K562 (cell line): ENCODE measurements around the gene FETUB. TPM values are rescaled to one million over a fixed set of nuclear protein-coding genes. Genes with fewer than 3 reads are reported as not detected.

Experiments
- ATAC-seq: fragments of 200-7000 bp; cut with Tn5 transposase; 3 replicates; pipeline ENCODE4 v1.9.1; 2020; ENCODE audit warnings: moderate library complexity
- BruUV-seq: library from RNA; stranded (reverse); fragments of 400-500 nt; replicated peaks from 2 replicates; lab custom pipeline; 2021; lab: Mats Ljungman, UMichigan
- CTCF ChIA-PET: fragments of 300-600 bp; formaldehyde crosslinking; extraction: SDS; loops from one replicate; lab custom pipeline; 2021; ENCODE audit warnings: low intra/inter-chr PET ratio; lab: Yijun Ruan, JAX
- POLR2A ChIA-PET: fragments of 300-600, 350-650 bp; sonication (Branson Sonifier 250); formaldehyde crosslinking; extraction: SDS; loops from one replicate; lab custom pipeline; 2021; ENCODE audit warnings: antibody characterized with exemption, inconsistent platforms; lab: Yijun Ruan, JAX
- DNase-seq, 4 experiments: peaks; one replicate each; pipeline versions ENCODE4 v3.0.0 to v3.0.0-alpha.2; 2011 to 2018; ENCODE audit warnings: low spot score in 3 of 4, mixed read lengths in 3 of 4; ENCODE audit errors: extremely low read depth in 1 of 4
- FAIRE-seq: peaks from 2 replicates; lab custom pipeline; 2011; peaks lifted over from hg19 to GRCh38; lab: Jason Lieb, UNC
- H2AFZ ChIP-seq: 2 replicates; pipeline ENCODE4 v1.6.0; 2011; ENCODE audit warnings: low read depth, low read length, control low read depth, inconsistent platforms
- H3K27ac ChIP-seq: fragments of 200-600 bp; 3 replicates; pipeline ENCODE4 v1.8.0; 2011; ENCODE audit warnings: low read depth, mild to moderate bottlenecking, control low read depth, inconsistent platforms, low read length, moderate library complexity, mixed read lengths; ENCODE audit errors: extremely low read depth
- H3K27me3 ChIP-seq, 2 experiments: fragments of 300-600 bp in 1 of 2; 2 replicates in 1 of 2; 3 replicates in 1 of 2; pipeline versions ENCODE4 v1.6.0 to v1.8.0; 2011; ENCODE audit warnings: inconsistent platforms in 2 of 2, low read length in 2 of 2, mild to moderate bottlenecking in 1 of 2, mixed read lengths in 1 of 2, moderate library complexity in 1 of 2; ENCODE audit not compliant: control insufficient read depth in 2 of 2, insufficient read depth in 2 of 2
- H3K36me3 ChIP-seq: fragments of 300-600 bp; 3 replicates; pipeline ENCODE4 v1.8.0; 2011; ENCODE audit warnings: mild to moderate bottlenecking, low read length, inconsistent platforms; ENCODE audit not compliant: control insufficient read depth, insufficient read depth
- H3K4me1 ChIP-seq, 2 experiments: fragments of 200-600 bp in 1 of 2; replicated peaks in 1 of 2; 2 replicates in 1 of 2; 3 replicates in 1 of 2; pipeline versions ENCODE4 v1.5.1 to v1.8.0; 2011; ENCODE audit warnings: inconsistent platforms in 2 of 2, low read length in 2 of 2, mild to moderate bottlenecking in 1 of 2, mixed read lengths in 1 of 2, moderate library complexity in 1 of 2; ENCODE audit not compliant: control insufficient read depth in 2 of 2, insufficient read depth in 2 of 2
- H3K4me2 ChIP-seq: 2 replicates; pipeline ENCODE4 v1.6.1; 2011; ENCODE audit warnings: low read length, control low read depth, inconsistent platforms, mixed read lengths; ENCODE audit not compliant: insufficient read depth
- H3K4me3 ChIP-seq: fragments of 200-600 bp; sonication (generic), shearing (Covaris generic); 2 replicates; pipeline ENCODE4 v1.5.1; 2016; ENCODE audit warnings: control low read depth, inconsistent platforms
- H3K79me2 ChIP-seq: fragments of 200-600 bp; 3 replicates; pipeline ENCODE4 v1.8.0; 2011; ENCODE audit warnings: low read length, inconsistent platforms; ENCODE audit not compliant: control insufficient read depth, insufficient read depth
- H3K9ac ChIP-seq, 2 experiments: 2 replicates each; pipeline versions ENCODE4 v1.6.0 to v1.6.1; 2011; ENCODE audit warnings: low read depth in 2 of 2, low read length in 2 of 2, control low read depth in 1 of 2, inconsistent platforms in 1 of 2, mild to moderate bottlenecking in 1 of 2, mixed read lengths in 1 of 2; ENCODE audit not compliant: insufficient read depth in 1 of 2
- H3K9me1 ChIP-seq: one replicate; pipeline ENCODE4 v1.6.0; 2011; ENCODE audit warnings: inconsistent platforms, mild to moderate bottlenecking, low read length, moderate library complexity; ENCODE audit not compliant: control insufficient read depth, insufficient read depth
- H3K9me3 ChIP-seq: replicated peaks from 2 replicates; pipeline ENCODE4 v1.5.1; 2011; ENCODE audit warnings: low read depth, low read length, inconsistent platforms; ENCODE audit not compliant: control insufficient read depth, insufficient read depth
- H4K20me1 ChIP-seq: replicated peaks from 2 replicates; pipeline ENCODE4 v1.6.1; 2011; ENCODE audit warnings: low read length, inconsistent platforms, mixed read lengths; ENCODE audit not compliant: control insufficient read depth, insufficient read depth
- ATF3 ChIP-seq, 2 experiments: fragments of 450-650 bp in 1 of 2; sonication (generic) in 1 of 2; formaldehyde crosslinking in 1 of 2; IDR thresholded peaks in 1 of 2; conservative IDR thresholded peaks in 1 of 2; 2 replicates each; pipeline versions ENCODE4 v1.6.1 to v1.8.1; 2016 to 2023; ENCODE audit warnings: mild to moderate bottlenecking in 2 of 2, moderate library complexity in 2 of 2, inconsistent platforms in 1 of 2, missing genetic modification reagents in 1 of 2
- ATF7 ChIP-seq: fragments of 450-650 bp; IDR thresholded peaks from 2 replicates; pipeline ENCODE4 v1.7.1; 2014; ENCODE audit warnings: mild to moderate bottlenecking, moderate library complexity
- BACH1 ChIP-seq: fragments of 200-800 bp; sonication (Bioruptor generic); IDR thresholded peaks from 2 replicates; pipeline ENCODE4 v1.6.1; 2016; ENCODE audit warnings: missing genetic modification characterization, missing compliant biosample characterization
- C11orf30 ChIP-seq: fragments of 450-650 bp; IDR thresholded peaks from 2 replicates; pipeline ENCODE4 v1.6.1; 2016; ENCODE audit warnings: low read depth, mild to moderate bottlenecking
- CC2D1A ChIP-seq: fragments of 450-650 bp; IDR thresholded peaks from 2 replicates; pipeline ENCODE4 v1.6.1; 2017; ENCODE audit warnings: mild to moderate bottlenecking
- CEBPB ChIP-seq: fragments of 450-650 bp; IDR thresholded peaks from 2 replicates; pipeline ENCODE4 v1.6.1; 2016; ENCODE audit warnings: missing genetic modification characterization, missing compliant biosample characterization
- HOXB6 ChIP-seq: fragments of 250-450 bp; sonication (Bioruptor Pico); IDR thresholded peaks from 2 replicates; pipeline ENCODE4 v1.5.1; 2022; ENCODE audit warnings: mild to moderate bottlenecking, borderline replicate concordance
- JUND ChIP-seq, 2 experiments: IDR thresholded peaks; 2 replicates in 1 of 2; 3 replicates in 1 of 2; pipeline ENCODE4 v1.6.1; 2011; ENCODE audit warnings: borderline replicate concordance in 2 of 2, low read depth in 2 of 2, low read length in 2 of 2, improper control_type of control experiment in 1 of 2, missing biosample characterization in 1 of 2, missing genetic modification characterization in 1 of 2, missing genetic modification reagents in 1 of 2
- KLF16 ChIP-seq: IDR thresholded peaks from 2 replicates; pipeline ENCODE4 v1.6.1; 2016; ENCODE audit warnings: antibody characterized with exemption
- MAFF ChIP-seq: IDR thresholded peaks from 2 replicates; pipeline ENCODE4 v1.6.1; 2012; ENCODE audit warnings: low read length, improper control_type of control experiment
- MAFK ChIP-seq: IDR thresholded peaks from 2 replicates; pipeline ENCODE4 v1.6.1; 2011; ENCODE audit warnings: low read length, improper control_type of control experiment
- NFE2 ChIP-seq: IDR thresholded peaks from 2 replicates; pipeline ENCODE4 v1.6.1; 2014; ENCODE audit warnings: antibody characterized with exemption, low read depth
- NFE2L1 ChIP-seq: fragments of 450-650 bp; IDR thresholded peaks from 2 replicates; pipeline ENCODE4 v1.6.1; 2016; ENCODE audit warnings: missing genetic modification characterization, low read depth, mild to moderate bottlenecking, missing compliant biosample characterization, moderate library complexity, borderline replicate concordance
- RBM15 ChIP-seq: fragments of 200-400 bp; formaldehyde crosslinking; IDR thresholded peaks from 2 replicates; pipeline ENCODE4 v1.6.1; 2018; ENCODE audit warnings: mild to moderate bottlenecking, low read length, moderate library complexity; ENCODE audit not compliant: insufficient read depth
- RFX5 ChIP-seq: IDR thresholded peaks from 2 replicates; pipeline ENCODE4 v1.6.1; 2011; ENCODE audit warnings: low read depth, mild to moderate bottlenecking, improper control_type of control experiment, low read length
- TAF9B ChIP-seq: fragments of 450-650 bp; IDR thresholded peaks from 2 replicates; pipeline ENCODE4 v1.6.1; 2018; ENCODE audit warnings: mild to moderate bottlenecking; ENCODE audit not compliant: partially characterized antibody
- TRIM24 ChIP-seq, 2 experiments: fragments of 450-650 bp; IDR thresholded peaks; 2 replicates each; pipeline ENCODE4 v1.6.1; 2016
- ZEB2 ChIP-seq: fragments of 450-650 bp; IDR thresholded peaks from 2 replicates; pipeline ENCODE4 v1.6.1; 2016
- ZFP1 ChIP-seq: fragments of 450-650 bp; formaldehyde crosslinking; IDR thresholded peaks from 2 replicates; pipeline ENCODE4 v1.4.0; 2020; ENCODE audit warnings: mild to moderate bottlenecking, mixed read lengths
- ZFP30 ChIP-seq: fragments of 250-450 bp; sonication (Bioruptor Pico); IDR thresholded peaks from 2 replicates; pipeline ENCODE4 v1.8.0; 2022; ENCODE audit warnings: moderate library complexity, mild to moderate bottlenecking, inconsistent platforms, borderline replicate concordance
- ZNF384 ChIP-seq: IDR thresholded peaks from 2 replicates; pipeline ENCODE4 v1.6.1; 2012; ENCODE audit warnings: low read depth, low read length, improper control_type of control experiment
- ZNF699 ChIP-seq: fragments of 250-450 bp; sonication (Bioruptor Pico); IDR thresholded peaks from 2 replicates; pipeline ENCODE4 v1.8.0; 2021; ENCODE audit warnings: mild to moderate bottlenecking, moderate library complexity; ENCODE audit not compliant: insufficient replicate concordance
- ZSCAN29 ChIP-seq: fragments of 450-650 bp; IDR thresholded peaks from 2 replicates; pipeline ENCODE4 v1.6.1; 2017
- WGBS: fragments of 100-300 bp; shearing (Covaris generic); methylation state at CpG from one replicate; pipeline ENCODE4 v1.1.6; 2016; ENCODE audit warnings: low coverage, mixed read lengths; ENCODE audit not compliant: insufficient coverage; ENCODE audit errors: missing lambda C conversion rate; 5-methylcytosine and 5-hydroxymethylcytosine counted together
- in situ Hi-C: fragments of 300-500 bp; cut with MboI; formaldehyde crosslinking; loops from 4 replicates; pipeline ENCODE4 v1.15.0; 2018; ENCODE audit warnings: inconsistent platforms, mixed read lengths
- intact Hi-C: fragments of 100-400 bp; cut with micrococcal nuclease; formaldehyde crosslinking; loops from 2 replicates; pipeline ENCODE4 v1.14.2; 2022
- polyA plus RNA-seq, 8 experiments: library from polyadenylated mRNA; depleted of rRNA in 4 of 8; stranded (reverse) in 5 of 8; unstranded in 3 of 8; fragments of >200 nt; fragmentation: Nextera tagmentation in 2 of 8; fragmentation: Illumina TruSeq in 1 of 8; extraction: Ambion mirVana in 2 of 8; extraction: Trizol in 1 of 8; gene quantifications; 2 replicates each; pipeline versions ENCODE4 v1.2.1 to v1.2.3, GENCODE V29; 2011 to 2014; ENCODE audit warnings: inconsistent platforms in 1 of 8, missing spikeins in 1 of 8
- total RNA-seq, 7 experiments: library from RNA; depleted of rRNA in 6 of 7; stranded (reverse); fragments of >200 nt in 6 of 7; fragmentation: Illumina TruSeq in 2 of 7; extraction: Trizol in 2 of 7; gene quantifications; 2 replicates each; pipeline versions ENCODE4 v1.2.1 to v1.2.3, GENCODE V29; 2011 to 2021; ENCODE audit warnings: low replicate concordance in 1 of 7

FETUB gene
- total and polyA plus RNA-seq, 9 of the 15 experiments (the other 6 are each of a cell fraction or from before 2014, with no cell fraction given): not detected

- no peak for TF ChIP-seq RBM15
- TF ChIP-seq, all 486 proteins: peak for 2
These were observed 28.2 kb downstream of the FETUB start (continued) for GRCh38 chr3:186668426-186668825.

- H3K79me2 ChIP-seq: no peaks in the 10 kb centered on the region
- DNase-seq (no peak), FAIRE-seq (no peak), ATAC-seq (peak; percentile 54)
- H3K4me3 ChIP-seq: no peak overlapping the region
- WGBS: 6% methylated on average over 2 of the region's 2 CpGs
- H3K4me1 ChIP-seq: no peaks in the 10 kb centered on the region; a peak in 1 of 5 replicates
- ChIA-PET CTCF (no interaction called here), POLR2A (no interaction called here)
- H3K4me2 ChIP-seq: no peak overlapping the region
- no peaks in the 10 kb centered on the region for H3K36me3 ChIP-seq
- no peak overlapping the region for H3K9ac ChIP-seq
- H3K9me1 ChIP-seq: no peaks in the 10 kb centered on the region
- H3K27me3 ChIP-seq: peaks cover 11 to 25% of the 10 kb centered on the region in 2 experiments
- intact Hi-C loops (no loop called here), in situ Hi-C loops (no loop called here)
- BruUV-seq: no TSS peak
- H3K9me3 ChIP-seq: no peaks in the 10 kb centered on the region
- no peak overlapping the region for H3K27ac ChIP-seq
- H2AFZ ChIP-seq: no peak overlapping the region
- no peaks in the 10 kb centered on the region; the same call in 1 of the 2 replicates for H4K20me1 ChIP-seq
- TF ChIP-seq ZSCAN29 (no peak), CC2D1A (no peak), TRIM24 (IDR thresholded peaks at IDR 0.05) (peak; percentile 23 to 41; a peak in 2 of 4 replicates), NFE2 (peak; percentile 88), RFX5 (no peak), ZNF699 (no peak), CEBPB (tag) (peak; percentile 75), ATF3 (IDR thresholded peaks at IDR 0.05) (peak; percentile 92), ATF3 (CRISPR knock-in tag; conservative IDR thresholded peaks at IDR 0.05) (no peak), BACH1 (tag) (peak; percentile 38; the same call in 1 of the 2 replicates), ZFP1 (CRISPR knock-in tag) (no peak), ZEB2 (peak; percentile 60), C11orf30 (peak; percentile 72; the same call in 1 of the 2 replicates), MAFF (peak; percentile 54), HOXB6 (CRISPR knock-in tag) (no peak), TAF9B (no peak), JUND (IDR thresholded peaks at IDR 0.05; ENCODE audit: borderline replicate concordance, low read depth, low read length) (peak; percentile 30; the same call in 1 of the 2 replicates), JUND (tag; IDR thresholded peaks at IDR 0.05; ENCODE audit: borderline replicate concordance, low read depth, low read length) (no peak), KLF16 (no peak), NFE2L1 (tag) (peak; percentile 45; the same call in 1 of the 2 replicates), ZNF384 (no peak), MAFK (peak; percentile 26; the same call in 1 of the 2 replicates), ZFP30 (no peak), ATF7 (0 out of 2 replicates have a peak, but pooled peaks have one; percentile 35)
These were observed 29.3 kb downstream of the FETUB start for GRCh38 chr3:186669378-186670084.
